ENCODE results near the gene SART1.

The SART1 gene

DNA sequence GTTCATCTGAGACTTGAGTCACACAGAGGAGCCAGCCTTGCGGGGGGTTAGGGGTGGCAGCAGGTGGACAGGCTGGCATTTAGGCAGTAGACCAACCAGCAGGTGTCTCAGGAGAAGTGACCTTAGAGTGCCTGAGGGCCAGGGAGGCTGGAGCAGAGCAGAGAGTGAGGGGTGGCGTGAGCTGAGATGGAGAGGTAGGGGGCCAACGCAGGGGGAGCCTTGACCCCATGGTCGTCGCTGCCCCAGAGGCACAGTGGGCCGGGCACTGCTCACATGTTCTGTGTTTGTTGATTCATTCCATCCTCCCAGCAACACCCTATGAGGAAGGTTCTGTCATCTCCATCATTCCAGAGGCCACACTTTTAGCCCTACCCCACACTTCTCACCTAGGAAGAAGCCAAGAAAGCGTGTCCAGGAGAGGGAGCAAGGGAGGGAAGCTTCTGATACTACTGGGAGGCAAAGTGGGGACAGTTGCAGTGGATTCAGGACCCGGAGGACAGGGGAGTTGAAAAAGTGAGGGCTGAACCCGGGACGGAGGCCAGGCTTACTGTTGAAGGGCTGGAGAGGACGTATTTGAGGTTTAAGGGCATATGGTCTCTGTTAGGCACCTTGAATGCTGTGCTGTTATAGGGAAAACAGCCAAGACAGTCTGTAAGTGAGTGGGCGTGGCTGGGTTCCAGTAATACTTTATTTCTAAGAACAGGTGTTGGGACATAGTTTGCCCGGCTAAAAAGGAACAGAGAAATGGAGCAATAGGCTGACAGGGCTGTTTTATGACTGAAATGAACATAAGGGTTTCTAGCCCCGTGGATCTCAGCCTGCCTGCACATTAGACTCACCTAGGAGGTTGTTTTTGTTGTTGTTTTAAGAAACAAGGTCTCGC lies 7.3 kb downstream of the SART1 start:
- no peak for DNase-seq

- no peak for DNase-seq
Measured at GRCh38 chr11:65972116-65972515, 10.6 kb downstream of the SART1 start.

- DNase-seq = no peak
Measured at GRCh38 chr11:65973439-65974110, 12.0 kb downstream of the SART1 start.

DNA sequence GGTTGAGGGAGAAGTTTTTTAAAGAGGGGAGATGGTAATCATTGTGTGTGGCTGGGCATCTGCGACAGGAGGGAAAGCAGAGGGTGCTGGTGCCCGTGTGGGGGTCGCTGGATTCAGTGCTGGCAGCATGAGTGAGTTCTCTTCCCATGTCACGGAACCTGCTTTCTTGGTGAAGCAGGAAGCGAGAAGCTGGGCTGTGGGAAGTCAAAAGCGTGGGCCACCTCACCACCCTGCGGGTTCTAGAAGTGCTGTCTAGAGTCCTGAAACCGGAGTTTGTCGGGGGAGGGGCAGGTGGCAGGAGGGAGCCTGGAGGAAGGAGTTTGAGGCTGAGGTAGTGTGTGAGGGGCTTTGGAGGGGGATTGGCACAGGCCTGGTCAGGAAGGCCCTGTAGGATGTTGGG lies 14.2 kb downstream of the SART1 start:
- DNase-seq = no peak

DNA sequence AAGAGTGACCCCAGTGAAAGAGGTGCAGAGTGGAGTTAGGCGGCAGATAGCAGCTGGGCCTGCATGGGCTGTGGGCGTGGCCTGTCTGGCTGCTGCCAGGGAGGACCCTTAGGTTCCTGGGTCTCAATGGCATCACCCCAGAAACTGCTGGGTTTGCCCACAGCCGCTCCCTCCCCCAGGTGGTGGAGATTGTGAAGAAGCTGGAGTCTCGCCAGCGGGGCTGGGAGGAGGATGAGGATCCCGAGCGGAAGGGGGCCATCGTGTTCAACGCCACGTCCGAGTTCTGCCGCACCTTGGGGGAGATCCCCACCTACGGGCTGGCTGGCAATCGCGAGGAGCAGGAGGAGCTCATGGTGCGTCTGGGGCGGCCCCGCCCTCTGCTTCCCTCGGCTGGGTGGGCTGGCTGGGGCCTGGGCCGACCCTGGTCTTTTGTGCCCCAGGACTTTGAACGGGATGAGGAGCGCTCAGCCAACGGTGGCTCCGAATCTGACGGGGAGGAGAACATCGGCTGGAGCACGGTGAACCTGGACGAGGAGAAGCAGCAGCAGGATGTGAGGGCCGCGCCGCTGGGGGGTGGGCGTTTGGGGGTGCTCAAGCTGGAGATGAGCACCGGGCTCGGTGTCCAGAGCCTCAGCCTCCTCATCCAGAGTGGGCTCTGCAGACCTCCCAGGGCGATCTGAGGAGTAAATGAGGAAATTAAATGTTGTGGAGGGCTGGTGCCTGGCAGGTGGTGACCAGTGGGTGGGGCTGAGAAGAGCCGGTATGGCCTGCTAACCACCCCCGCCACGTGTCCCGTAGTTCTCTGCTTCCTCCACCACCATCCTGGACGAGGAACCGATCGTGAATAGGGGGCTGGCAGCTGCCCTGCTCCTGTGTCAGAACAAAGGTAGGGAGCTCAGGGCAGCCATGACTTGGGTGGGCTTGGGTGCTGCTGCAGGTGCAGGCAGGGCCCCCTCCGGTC lies 15.0 kb downstream of the SART1 start:
- DNase-seq = no peak

- DNase-seq = no peak
Measured at GRCh38 chr11:65977621-65978390, 16.3 kb downstream of the SART1 start.

DNA sequence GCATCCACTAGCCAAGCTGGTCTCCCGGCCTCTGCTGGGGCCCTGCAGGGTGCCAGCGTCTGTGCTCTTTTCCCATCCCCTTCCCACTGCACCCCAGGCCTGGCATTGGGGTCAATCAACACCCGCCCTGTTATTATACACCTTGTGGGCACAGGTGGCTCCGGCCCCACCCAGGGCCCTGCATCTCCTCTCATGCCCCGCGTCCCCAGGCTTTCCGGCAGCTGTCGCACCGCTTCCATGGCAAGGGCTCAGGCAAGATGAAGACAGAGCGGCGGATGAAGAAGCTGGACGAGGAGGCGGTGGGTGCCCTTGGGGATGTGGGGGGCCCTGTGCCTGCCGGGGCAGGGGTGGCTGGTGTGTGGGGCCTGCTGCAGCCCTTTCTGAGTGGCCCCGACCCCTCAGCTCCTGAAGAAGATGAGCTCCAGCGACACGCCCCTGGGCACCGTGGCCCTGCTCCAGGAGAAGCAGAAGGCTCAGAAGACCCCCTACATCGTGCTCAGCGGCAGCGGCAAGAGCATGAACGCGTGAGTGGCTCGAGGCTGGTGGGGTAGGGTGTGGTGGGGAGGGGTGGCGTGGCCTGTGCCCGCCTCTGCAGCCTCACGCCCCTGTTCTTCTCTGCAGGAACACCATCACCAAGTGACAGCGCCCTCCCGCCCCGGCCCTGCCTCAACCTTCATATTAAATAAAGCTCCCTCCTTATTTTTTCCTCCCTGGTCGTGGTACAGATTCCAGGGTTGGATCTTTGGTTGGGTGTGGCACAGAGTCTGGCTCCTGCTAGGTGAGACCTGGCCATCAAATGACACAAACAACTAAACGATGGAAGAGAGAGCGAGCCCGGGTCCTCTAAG lies 17.1 kb downstream of the SART1 start:
- DNase-seq = no peak

DNA sequence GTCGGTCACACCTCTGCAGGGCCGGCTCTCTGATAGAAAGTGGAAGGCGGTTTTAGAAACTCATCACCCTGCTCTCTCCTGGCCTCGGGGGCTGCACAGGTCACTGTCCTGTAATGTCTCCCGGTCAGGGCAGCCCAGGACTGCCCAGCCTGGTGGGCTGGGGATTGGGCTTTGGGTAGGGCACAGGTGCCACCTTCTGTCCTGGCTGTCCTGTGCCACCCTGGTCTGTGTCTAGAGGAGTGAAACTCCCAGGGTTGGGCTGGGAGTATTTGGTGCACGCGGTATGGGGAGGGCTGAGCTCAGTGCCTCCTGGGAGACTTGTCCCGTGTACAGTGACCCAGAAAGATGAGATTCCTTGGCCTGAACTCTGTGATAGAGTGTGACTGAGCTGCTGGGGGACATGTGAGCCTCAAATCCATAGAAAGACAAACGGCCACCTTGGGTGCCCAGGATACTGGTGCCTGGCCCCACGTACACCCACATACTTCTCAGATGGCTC lies 17.8 kb downstream of the SART1 start:
- DNase-seq = no peak

DNA sequence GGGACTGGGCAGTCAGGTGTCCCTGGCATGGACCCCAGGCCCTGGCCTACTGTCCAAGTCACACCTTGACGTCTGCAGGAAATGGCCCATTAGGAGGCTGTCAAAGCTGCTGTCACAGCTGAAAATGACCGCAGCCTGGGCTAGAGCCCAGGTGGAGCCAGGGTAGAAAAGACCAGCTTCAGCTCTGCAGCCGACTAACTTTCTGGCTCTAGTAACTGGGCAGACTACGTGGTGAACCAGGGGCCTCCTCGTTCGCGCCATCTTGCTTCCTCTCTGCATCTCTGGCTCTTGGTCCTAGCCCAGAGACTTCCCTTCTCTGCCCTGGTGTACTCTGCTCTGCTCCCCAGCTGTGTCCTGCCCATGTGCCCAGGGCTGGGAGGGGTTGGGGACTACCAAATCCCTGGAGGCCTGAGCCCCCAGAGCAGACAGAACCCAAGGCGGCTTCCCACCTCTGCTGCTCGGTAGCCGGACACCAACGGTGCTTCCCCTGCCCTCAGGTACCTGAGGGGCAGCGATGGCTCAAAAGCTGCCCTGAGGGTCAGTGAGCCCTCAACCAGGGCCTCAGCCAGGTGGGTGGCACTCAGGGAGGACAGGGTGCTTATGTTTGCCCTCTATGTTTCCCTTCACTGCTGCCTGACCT lies 19.7 kb downstream of the SART1 start:
- no peak for DNase-seq

GRCh38 chr11:65981972-65982823 lies 20.7 kb downstream of the SART1 start:
- no peak for DNase-seq

DNA sequence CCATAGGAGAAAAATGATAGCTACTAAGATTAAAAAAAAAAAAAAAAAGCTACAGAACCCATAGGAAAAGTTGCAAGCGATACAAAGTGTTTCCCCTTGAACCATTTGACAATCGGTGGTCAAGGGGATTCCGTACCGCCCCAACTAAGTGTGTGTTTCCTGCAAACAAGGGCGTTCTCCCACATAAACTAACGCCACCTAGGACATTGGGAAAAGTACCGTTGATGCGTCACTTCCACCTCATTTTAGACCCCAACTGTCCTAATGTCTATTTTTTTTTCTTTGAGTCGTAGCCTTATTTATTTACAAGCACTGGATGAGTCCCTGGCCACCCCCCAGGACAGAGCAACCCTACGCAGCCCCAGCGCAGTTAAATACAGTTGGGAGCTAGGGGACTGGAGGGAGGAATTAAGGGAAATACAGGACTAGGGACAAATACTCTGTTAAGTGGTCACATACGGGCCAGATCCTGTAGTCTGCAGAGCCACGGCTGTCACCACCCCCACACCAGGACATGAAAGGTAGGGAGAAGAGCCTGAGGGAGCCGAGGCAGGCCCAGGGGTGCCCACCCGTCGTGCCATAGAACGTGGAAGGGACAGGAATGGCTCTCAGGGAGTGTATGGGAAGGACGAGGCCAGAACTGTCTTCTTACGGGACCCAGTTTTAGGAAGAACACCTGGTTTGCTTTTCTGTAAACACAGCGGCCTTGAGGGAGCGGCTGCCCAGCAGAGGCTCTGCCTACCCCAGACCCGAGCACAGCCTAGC lies 21.5 kb downstream of the SART1 start:
- DNase-seq = no peak

DNA sequence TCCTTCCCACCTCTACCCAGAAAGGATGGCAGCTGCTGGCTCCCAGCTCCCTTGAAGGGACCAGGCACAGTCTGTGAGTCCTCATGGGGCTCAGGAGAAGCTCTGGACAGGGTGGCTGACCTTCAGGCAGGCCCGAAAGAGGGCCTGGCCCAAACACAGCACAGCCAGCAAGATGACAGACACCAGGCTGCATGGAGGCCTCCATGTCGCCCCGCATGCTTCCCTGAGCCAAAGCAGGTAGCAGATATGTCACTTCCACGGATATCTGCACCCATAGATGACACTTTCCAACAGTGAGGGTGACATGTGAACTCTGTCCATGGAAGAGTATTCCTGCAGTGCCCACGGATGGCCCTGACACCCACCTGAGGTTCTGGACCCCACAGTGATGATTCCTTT lies 22.1 kb downstream of the SART1 start:
- no peak for DNase-seq

DNA sequence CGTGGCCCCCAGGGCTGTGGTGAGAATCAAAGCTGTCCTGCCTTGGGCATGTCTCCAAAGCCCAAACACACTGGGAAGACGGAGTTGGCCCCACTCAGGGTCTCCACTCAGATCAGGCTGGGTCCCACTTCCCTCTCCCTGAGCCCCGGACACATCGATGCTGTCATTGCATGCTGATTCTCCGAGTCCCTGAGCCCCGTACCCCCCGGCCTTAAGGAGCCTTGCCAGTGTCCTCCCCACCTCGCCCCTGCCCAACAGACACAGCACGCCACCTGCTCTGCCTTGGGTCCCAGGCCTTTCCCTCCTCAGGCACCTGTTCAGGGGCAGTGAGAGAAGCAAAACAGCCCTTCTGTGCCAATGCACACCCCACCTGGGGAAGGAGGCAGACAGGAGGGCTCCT lies 25.8 kb downstream of the SART1 start:
- DNase-seq = no peak

DNA sequence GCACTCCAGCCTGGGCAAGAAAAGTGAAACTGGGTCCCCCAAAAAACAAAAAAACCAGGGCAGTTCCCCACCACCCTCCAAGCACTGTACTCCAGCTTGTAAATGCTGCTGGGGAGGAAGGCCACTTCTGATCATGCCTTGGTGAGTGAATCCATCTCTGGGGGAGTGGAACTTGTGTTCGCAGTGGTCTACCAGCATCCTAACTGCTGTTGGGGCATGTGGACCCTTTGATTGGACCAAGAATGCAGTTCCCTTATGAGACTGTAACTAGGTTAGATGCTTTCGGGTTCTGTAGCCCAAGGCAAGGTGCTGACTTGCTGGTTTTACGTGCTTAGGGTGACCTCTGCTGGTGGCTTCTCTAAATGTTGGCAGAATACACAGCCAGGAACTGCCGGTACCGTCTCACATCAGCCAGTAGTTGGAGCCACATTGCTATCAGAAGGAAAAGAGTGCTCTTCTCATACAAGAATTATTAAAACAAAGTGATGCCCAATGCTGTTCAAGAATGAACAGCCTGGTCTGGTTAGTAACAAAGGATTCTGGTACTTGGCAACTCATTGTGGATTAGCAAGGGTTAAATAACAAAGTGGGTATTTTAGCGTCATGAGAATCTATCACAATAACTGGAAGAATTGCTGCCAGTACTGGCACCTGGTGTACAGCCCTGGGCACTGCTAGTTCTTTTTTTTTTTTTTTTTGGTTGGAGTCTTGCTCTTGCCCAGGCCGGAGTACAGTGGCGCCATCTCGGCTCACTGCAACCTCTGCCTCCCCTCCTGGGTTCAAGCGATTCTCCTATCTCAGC lies 27.5 kb downstream of the SART1 start:
- DNase-seq = peak; percentile 96

GRCh38 chr11:65992056-65992455 lies 30.5 kb downstream of the SART1 start:
- DNase-seq = no peak

DNA sequence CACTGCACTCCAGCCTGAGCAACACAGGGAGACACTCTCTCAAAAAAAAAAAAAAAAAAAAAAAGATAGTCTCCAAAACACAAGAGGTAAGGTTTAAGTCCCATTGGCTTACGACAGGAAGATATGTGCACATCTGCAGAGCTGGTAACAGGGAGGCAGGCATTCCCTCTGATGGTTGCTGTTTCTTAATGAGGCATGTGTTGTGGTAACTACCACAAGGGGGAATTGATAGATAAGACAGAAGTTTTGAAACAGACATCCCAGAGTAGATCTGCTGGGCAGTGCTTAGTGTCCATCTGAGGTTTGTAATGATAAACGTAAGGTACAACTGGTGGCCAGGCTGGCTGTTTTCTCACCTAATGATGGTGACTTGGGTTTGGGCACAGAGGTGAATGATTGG lies 35.8 kb downstream of the SART1 start:
- no peak for DNase-seq

DNA sequence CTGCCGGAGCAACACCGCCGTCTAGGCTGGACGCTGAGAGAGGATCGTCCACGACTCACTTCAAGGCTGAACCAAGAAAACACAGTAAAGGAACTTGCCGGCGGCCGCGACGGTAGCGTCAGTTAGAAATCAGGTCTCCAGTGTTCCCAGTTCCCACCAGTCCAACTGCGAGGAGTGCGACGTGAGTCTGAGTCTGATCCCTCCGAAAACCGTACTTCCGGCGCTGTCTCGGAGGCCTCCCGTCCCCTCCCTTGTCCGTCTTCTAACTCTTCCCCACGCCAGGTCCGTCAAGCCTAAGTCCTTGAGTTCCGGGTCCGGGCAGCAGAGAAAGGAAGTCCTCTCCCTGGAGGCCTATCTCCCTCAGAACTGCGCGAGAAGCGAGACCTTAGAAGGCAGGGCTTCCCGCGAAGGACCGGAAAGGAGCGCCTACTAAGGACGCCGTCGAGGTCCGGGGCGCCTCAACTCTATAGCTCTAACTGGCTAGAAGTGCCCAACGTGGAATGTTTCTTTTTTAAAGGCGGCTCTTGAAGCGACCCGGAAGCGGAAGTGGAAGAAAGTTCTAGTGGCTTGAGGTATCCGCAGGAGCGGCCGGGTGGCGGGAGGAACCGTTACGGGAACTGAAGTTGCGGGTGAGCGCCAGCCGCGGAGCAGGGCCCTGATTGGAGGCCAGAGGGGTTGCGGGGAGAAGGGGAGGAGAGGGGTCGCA lies 40.6 kb downstream of the SART1 start, which contains the start of the genes BANF1 and EIF1AD:
TSS of gene BANF1 (plus strand) at position 562 of the 706 bp plus-strand sequence. CDS start 748 bp downstream, outside the sequence.
TSS of gene EIF1AD (minus strand) at position 216 of the 706 bp plus-strand sequence. CDS start 1,768 bp downstream, outside the sequence.
- peak; percentile 98 for DNase-seq
